GM08714 (cell line): ENCODE data around the gene IFITM5.

Experiments used
- H3K4me3 ChIP-seq: fragments of 200-500 bp; sonication (Bioruptor generic); 2 replicates; pipeline ENCODE4 v1.5.1; 2014; ENCODE audit warnings: mild to moderate bottlenecking, low read length, inconsistent platforms
- ZNF274 ChIP-seq: IDR thresholded peaks from 2 replicates; pipeline ENCODE4 v1.6.1; 2012; ENCODE audit warnings: mild to moderate bottlenecking, low read depth, low read length

Gene IFITM5

GRCh38 chr11:293852-294661, 5.3 kb downstream of the IFITM5 start:
- no peak overlapping the region for H3K4me3 ChIP-seq
- no peak for TF ChIP-seq ZNF274

GRCh38 chr11:293271-293851, 6.0 kb downstream of the IFITM5 start:
- H3K4me3 ChIP-seq: no peak overlapping the region
- no peak for TF ChIP-seq ZNF274

GRCh38 chr11:292211-293121, 6.9 kb downstream of the IFITM5 start:
- TF ChIP-seq ZNF274: no peak
- no peak overlapping the region for H3K4me3 ChIP-seq

GRCh38 chr11:291281-292210, 7.8 kb downstream of the IFITM5 start:
- H3K4me3 ChIP-seq: no peak overlapping the region
- TF ChIP-seq ZNF274: no peak

GRCh38 chr11:290621-291231, 8.6 kb downstream of the IFITM5 start:
- no peak for TF ChIP-seq ZNF274
- no peak overlapping the region for H3K4me3 ChIP-seq

- TF ChIP-seq ZNF274: no peak
- H3K4me3 ChIP-seq: peak overlapping the region; percentile 41; the same call in 1 of the 2 replicates
These were observed 9.4 kb downstream of the IFITM5 start for GRCh38 chr11:289712-290620.

- no peak for TF ChIP-seq ZNF274
- H3K4me3 ChIP-seq: peak overlapping the region; percentile 41; the same call in 1 of the 2 replicates
These were observed 10.0 kb downstream of the IFITM5 start for GRCh38 chr11:289398-289711.

GRCh38 chr11:288478-289397, 10.6 kb downstream of the IFITM5 start, which contains the start of gene PGGHG:
TSS of gene PGGHG (plus strand) at chr11:289126. CDS start at chr11:289817, 691 bp downstream.
- no peak for TF ChIP-seq ZNF274
- H3K4me3 ChIP-seq: peak within 1 kb of the TSS; percentile 65; the same call in 1 of the 2 replicates

- no peak for TF ChIP-seq ZNF274
- peak overlapping the region; percentile 65; the same call in 1 of the 2 replicates for H3K4me3 ChIP-seq
These were observed 11.4 kb downstream of the IFITM5 start for GRCh38 chr11:287821-288477.

- H3K4me3 ChIP-seq: peak overlapping the region; percentile 65; the same call in 1 of the 2 replicates
These were observed 12.1 kb downstream of the IFITM5 start for GRCh38 chr11:286977-287820.
